ENCODE results near the gene CYRIA.

DNA sequence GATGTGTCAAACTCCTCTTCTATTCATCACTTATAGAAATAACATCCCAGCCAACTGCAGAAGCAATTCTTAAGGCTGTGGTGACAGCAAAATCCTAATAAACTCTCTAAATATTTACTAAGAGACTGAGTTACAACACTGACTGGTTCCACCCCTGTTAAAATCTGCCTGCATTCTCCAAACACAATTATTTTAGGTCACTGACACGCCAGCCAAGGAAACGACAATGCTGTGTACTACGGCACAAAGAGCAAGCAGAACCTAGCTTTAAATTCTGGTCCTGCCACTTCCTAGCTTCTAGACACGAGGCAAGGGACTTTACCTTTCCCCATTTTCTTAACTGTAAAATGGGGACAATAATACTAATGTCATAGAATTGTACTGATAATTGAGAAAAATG, 4.1 kb downstream of the CYRIA start:
- TF ChIP-seq, protein P1, sequence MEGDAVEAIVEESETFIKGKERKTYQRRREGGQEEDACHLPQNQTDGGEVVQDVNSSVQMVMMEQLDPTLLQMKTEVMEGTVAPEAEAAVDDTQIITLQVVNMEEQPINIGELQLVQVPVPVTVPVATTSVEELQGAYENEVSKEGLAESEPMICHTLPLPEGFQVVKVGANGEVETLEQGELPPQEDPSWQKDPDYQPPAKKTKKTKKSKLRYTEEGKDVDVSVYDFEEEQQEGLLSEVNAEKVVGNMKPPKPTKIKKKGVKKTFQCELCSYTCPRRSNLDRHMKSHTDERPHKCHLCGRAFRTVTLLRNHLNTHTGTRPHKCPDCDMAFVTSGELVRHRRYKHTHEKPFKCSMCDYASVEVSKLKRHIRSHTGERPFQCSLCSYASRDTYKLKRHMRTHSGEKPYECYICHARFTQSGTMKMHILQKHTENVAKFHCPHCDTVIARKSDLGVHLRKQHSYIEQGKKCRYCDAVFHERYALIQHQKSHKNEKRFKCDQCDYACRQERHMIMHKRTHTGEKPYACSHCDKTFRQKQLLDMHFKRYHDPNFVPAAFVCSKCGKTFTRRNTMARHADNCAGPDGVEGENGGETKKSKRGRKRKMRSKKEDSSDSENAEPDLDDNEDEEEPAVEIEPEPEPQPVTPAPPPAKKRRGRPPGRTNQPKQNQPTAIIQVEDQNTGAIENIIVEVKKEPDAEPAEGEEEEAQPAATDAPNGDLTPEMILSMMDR (conservative IDR thresholded peaks at IDR 0.05; ENCODE audit: low read depth, low read length), result no peak
- TF ChIP-seq EZH2 (IDR thresholded peaks at IDR 0.05; ENCODE audit: borderline replicate concordance, low read depth, low read length, poor library complexity, severe bottlenecking), result no peak
